ENCODE results near the gene LILRA1.

DNA sequence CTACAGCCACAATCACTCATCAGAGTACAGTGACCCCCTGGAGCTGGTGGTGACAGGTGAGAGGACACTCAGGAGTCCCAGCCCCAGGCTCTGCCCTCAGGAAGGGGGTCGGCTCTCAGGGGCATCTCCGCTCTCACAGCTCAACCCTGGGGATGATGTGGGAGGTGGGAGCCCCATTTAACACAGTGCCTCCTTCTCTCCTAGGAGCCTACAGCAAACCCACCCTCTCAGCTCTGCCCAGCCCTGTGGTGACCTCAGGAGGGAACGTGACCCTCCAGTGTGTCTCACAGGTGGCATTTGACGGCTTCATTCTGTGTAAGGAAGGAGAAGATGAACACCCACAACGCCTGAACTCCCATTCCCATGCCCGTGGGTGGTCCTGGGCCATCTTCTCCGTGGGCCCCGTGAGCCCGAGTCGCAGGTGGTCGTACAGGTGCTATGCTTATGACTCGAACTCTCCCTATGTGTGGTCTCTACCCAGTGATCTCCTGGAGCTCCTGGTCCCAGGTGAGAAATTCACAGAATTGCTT is 18.8 kb upstream of the LILRA1 start:
- TF ChIP-seq, protein P1, sequence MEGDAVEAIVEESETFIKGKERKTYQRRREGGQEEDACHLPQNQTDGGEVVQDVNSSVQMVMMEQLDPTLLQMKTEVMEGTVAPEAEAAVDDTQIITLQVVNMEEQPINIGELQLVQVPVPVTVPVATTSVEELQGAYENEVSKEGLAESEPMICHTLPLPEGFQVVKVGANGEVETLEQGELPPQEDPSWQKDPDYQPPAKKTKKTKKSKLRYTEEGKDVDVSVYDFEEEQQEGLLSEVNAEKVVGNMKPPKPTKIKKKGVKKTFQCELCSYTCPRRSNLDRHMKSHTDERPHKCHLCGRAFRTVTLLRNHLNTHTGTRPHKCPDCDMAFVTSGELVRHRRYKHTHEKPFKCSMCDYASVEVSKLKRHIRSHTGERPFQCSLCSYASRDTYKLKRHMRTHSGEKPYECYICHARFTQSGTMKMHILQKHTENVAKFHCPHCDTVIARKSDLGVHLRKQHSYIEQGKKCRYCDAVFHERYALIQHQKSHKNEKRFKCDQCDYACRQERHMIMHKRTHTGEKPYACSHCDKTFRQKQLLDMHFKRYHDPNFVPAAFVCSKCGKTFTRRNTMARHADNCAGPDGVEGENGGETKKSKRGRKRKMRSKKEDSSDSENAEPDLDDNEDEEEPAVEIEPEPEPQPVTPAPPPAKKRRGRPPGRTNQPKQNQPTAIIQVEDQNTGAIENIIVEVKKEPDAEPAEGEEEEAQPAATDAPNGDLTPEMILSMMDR (IDR thresholded peaks at IDR 0.05), result no peak
- no peak for TF ChIP-seq POLR2A (IDR thresholded peaks at IDR 0.05)
